HG02588 (cell line): ENCODE data around the gene TNNC2.

Experiments
- ATAC-seq: cut with Tn5 transposase; IDR thresholded peaks from one replicate; pipeline ENCODE4 v1.9.1; 2021; ENCODE audit warnings: mild to moderate bottlenecking, moderate library complexity; ENCODE audit not compliant: unreplicated experiment

Gene TNNC2

DNA sequence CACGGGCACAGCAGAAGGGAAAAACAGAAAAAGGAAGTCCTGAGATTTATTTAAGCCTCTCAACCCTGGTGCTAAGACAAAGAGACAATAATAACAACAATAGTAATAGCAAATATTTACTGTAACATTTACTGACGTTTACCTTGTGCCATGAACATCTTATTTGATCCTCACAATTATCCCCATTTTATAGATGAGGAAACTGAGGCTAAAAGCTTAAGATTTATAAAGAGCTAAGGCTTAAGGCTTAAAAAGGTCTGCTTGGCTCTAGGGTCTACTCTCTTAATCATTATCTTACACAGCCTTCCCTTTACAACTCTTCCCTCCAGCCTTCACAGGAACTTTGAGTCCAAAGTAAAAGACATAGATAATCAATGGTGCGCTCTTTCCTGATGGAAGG lies 38.8 kb downstream of the TNNC2 start:
- ATAC-seq = no peak

DNA sequence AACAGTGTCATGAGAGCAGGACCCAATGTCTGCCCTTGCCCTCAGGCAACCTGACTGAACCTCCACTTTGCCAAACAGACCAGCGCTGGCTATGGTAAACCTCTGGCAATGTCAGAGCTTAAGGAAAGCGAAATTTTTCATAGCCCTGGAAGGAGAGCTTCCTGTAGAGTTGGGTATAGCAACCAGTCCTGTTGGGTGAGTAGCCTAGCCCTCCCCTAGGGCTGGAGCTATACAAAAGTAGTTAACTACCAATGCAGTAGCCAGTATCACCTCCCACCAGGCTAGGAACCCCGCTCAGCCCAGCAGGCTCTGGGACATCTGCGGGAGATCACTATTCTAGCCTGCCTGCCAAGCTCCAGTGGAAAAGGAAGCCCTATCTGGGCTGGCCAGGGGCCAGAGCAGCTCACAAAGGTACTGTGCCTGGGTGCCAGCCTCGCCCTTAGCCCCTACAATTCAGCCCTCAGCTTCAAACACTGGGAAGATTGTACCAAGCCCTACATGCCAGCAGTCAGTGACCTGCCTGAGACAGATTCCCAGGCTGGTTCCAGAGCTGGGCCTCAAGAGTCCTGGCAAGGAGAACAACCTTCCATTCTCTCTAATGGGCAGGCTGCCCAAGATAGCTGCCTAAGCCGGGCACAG lies 43.3 kb downstream of the TNNC2 start:
- ATAC-seq = no peak

DNA sequence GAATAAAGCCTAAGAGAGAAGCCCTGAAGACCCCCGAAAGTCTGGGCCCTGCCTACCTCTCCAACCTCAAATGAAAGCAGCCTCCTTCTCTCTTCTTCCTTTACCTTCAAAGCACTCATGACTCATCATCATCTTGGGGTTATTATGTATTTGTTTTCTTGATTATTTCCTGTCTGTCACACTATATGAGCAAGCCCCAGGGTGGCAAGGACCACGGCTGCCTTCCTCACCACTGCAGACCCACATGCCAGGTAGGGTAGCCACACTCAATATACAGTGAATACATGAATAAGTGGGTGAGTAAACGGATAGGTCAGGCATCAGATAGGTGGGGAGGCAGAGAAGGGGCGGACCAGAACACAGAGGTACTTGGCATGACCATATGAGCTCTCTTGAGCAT lies 44.2 kb downstream of the TNNC2 start:
- ATAC-seq = no peak

DNA sequence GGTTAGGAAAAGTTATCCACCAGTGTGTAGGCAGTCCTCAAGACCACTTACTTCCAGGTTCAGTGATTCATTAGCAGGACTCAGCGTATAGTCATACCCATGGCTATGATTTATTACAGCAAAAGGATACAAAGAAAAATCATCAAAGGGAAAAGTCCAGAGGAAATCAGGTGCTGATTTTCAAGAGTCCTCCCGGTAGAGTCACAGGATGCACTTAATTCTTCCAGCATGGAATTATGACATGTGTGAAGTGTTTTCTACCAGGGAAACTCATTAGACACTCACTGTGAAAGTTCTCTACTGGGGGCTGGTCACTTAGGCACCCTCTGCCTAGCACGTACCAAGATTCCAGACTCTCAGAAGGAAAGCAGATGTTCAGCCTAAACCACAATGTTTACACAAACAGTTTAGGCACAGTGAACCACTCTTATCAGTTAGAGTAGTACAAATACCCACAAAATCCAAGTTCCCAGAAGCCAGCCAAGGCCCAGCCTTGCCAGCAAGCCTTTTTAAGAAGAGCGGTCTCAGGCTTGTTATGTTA lies 45.7 kb downstream of the TNNC2 start:
- no peak for ATAC-seq

DNA sequence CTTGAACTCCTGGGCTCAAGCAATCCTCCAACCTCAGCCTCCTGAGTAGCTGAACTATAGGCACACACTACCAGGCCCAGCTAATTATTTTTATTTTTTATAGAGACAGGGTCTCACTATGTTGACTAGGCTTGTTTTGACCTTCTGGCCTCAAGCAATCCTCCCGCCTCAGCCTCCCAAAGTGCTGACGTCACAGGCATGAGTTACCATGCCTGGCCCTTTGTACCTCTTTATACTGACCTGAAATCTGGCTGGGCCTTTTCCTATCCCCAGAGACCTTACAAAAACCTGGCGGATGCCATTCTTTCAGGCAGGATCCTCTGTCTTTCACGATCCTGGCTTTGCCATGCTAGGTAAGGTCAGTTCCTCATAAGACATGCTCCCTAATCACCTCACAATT lies 47.0 kb downstream of the TNNC2 start:
- no peak for ATAC-seq

DNA sequence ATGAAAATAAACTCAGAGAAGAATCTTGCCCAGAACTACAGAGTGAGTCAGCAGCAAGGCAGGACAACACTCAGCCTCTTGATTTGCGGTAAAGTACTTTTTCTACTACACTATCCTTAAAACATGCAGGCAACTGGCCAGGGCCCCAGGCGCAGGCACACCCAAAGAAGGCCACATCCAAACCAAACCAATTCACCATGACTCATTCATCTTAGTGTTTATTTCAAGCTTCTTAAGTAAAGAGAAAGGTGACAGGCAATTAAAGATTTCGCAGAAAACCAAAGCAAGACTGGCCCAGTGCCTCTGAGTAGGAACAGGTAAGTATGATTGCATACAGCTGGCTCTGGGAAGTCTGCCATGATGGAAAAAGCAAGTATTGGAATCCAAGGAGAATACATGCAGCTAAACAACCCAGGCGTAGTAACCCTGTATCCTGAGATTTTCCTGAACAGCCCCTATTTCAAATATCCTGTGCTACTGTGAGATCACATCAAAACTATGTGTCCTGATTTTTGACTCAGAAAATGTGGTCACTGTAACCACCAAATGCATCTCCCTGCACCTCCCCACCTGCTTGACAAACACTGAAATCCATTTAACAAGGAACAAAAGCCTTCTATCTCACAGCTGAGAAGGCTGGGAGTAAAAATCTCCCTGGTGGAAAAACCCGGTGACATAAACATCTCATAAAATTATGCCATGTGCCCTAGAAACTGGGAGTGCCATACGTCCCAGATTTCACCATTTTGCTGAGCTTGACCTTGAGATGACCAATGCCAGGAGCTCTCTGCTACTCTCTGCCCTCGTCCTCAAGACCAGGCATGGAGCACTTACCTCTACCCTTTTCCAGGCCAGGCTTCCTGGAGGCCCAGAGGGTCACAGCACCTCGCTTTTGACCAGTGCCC lies 47.8 kb downstream of the TNNC2 start:
- ATAC-seq = no peak

DNA sequence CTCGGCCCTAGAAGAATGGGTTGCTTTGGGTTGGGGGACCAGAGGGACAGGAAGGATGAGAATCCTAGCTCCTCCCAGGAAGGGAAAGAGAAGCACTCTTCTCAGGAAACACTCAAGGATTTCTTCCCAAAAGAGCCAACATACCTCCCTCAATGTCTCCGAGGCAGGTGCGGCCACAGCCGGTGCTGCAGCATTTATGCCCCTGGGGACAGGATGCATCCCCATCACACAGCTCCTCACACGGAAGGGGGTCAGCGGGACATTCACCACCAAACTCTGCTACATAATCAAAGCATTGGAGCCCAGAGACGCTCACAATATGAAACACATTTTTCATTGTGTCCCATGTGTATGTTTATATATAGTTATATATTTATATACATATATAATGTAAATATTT lies 50.2 kb downstream of the TNNC2 start:
- ATAC-seq = no peak

DNA sequence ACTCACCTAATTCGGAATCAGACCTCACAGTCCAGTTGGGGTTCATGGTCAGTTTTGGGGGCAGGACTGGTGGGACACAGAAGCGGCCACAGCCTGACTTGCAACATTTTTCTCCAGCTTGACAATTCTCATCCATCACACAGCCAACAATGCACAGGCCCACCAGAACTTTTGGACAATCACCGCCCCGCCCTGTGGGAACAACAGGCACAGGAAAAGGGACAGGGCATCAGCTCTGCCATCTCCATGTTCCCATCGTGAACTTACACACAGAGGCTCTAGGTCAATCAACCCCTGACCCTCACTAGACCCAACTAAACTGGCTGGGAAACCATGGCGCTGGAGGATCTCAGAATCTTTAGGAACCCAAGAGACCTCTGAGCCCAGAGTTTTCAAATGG lies 51.7 kb downstream of the TNNC2 start:
- ATAC-seq = no peak

DNA sequence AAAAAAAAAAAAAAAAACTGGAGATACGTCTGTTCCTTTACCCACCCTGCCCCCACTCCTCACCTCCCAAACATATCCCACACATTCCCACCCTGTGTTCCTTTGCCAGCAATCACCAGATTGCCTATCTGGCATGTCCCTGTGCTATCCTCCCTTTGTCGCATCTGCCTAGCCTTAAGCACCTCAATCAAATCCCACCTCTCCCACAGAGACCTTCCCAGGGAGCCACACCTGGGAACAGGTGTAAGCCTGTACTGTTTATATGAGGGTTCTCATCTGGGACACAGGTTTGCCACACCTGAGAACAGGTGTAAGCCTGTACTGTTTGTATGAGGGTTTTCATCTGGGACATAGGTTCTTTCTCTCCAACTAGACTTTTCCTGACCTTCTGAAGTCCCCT lies 52.2 kb downstream of the TNNC2 start:
- ATAC-seq = no peak
